DMS53 treated with DMSO at 0.1 percent for 48 hours (cell line): Measurements from ENCODE around the gene GNAT3.

Experiments used
- DNase-seq: peaks from one replicate; lab custom pipeline; 2025; ENCODE audit not compliant: unreplicated experiment; lab: John Stamatoyannopoulos, UW

Gene GNAT3

GRCh38 chr7:80511964-80512363 is at the start of gene GNAT3:
Gene GNAT3 (minus strand): TSS chr7:80512064. CDS start chr7:80511926, 138 bp downstream.
- DNase-seq = no peak

DNA sequence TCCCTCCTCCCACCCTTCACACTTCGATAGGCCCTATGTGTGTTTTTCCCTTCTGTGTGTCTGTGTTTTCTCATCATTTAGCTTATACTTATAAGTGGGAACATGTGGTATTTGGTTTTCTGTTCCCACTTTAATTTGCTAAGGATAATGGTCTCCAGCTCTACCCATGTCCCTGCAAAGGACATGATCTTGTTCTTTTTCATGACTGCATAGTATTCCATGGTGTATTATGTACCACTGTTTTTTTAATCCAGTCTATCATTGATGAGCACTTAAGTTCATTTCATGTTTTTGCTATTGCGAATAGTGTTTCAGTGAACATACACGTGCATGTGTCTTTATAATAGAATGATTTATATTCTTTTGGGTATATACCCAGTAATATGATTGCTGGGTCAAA is 46.3 kb upstream of the GNAT3 start:
- no peak for DNase-seq

DNA sequence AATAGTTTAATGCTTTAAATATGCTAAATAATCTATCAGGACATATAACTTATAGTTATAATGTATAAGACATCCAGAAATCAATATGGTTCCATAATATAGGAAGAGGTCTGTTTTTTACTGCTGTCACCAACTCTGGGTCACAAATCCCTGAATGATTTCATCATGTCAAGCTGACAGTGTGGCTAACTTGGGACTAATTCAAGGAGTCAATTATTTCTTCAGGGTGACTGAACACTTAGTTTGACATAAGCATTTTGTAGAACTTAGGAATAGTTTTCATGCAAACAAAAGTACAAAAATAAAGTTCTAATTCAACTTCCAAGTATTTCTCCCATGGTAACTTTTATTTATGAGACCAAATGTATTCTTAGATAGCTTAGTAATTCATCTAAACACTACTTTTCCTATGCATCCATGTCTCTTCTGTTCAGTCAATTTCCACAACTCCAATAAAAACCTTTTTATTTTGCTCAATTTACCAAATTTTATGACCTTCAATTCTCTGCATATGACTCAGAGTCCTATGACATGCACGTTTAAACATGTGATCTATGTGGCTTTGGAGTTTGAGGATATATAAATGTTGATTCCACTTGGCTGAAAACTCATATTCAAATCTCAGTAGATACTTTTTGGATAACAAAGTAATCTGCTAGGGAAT is 40.3 kb upstream of the GNAT3 start:
- no peak for DNase-seq

- no peak for DNase-seq
Observed at GRCh38 chr7:80550005-80550404, 38.1 kb upstream of the GNAT3 start.

GRCh38 chr7:80548840-80549530 is 37.1 kb upstream of the GNAT3 start:
- no peak for DNase-seq

DNA sequence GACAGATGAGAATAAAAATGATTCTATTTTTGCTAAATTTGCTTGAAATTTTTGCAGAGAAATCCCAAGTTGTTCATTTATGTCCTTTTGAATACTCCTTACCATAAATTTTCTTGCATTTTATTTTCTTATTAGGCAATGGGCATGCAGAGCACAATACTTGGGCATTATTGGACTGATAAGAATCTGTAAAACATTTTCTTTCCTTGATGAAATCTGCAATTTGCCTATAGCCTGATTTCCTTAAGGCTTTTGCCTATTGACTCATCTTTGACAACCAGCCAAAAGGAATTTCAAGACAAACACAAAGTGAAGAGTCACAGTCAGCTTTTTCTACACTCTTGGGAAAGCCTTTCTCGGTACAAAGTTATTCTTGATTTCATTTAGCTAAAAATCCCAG is 30.5 kb upstream of the GNAT3 start:
- no peak for DNase-seq

DNA sequence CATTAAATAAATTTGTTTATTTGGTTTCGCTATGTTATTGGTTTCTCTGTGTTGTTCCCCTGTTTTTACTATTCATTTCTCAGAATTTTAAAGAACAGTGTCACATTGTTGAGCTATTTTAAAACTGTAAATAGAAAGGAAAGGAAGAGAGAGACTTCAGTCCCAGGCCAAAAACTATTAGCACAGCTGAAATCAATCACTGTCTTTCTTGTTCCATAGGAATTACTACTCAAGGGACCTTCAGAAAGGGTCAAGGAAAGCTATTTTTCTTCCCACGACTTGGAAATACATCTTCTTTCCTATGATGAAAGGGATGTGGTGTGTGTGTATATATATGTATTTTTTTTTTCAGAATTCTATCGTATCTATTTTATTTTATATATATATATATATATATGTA is 29.0 kb upstream of the GNAT3 start:
- no peak for DNase-seq

- DNase-seq = no peak
Observed at GRCh38 chr7:80537091-80537490, 25.2 kb upstream of the GNAT3 start.

GRCh38 chr7:80536426-80536825 is 24.6 kb upstream of the GNAT3 start:
- DNase-seq = no peak

DNA sequence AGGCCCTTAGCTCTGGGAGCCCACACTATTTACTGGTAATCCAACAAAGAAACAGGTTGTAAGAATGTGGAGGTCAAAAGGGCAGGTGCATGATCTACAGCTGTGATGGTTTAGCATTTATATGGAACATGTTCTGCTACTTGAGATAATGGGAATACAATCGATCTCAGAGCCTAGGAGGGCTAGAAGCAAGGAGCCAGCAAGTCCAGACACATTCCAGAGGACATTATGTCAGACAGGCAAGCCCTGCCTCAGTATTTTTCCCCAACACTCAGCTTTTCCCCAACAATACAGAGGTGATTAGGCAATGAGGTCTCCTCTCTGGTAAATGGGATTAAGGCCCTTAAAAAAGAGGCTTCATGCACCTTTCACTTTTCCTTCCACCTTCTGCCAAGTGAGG is 21.4 kb upstream of the GNAT3 start:
- no peak for DNase-seq

DNA sequence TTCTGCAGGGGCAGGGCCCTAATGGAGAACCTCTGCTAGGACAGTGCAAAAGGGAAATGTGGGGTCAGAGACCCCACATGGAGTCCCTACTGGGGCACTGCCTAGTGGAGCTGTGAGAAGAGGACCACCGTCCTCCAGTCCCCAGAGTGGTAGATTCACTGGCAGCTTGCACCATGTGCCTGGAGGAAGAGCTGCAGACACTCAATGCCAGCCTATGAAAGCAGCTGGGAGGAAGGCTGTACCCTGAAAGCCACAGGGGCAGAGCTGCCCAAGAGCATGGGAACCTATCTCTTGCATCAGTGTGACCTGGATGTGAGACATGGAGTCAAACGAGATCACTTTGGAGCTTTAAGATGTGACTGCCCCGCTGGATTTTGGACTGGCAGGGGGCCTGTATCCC is 20.3 kb upstream of the GNAT3 start:
- no peak for DNase-seq

DNA sequence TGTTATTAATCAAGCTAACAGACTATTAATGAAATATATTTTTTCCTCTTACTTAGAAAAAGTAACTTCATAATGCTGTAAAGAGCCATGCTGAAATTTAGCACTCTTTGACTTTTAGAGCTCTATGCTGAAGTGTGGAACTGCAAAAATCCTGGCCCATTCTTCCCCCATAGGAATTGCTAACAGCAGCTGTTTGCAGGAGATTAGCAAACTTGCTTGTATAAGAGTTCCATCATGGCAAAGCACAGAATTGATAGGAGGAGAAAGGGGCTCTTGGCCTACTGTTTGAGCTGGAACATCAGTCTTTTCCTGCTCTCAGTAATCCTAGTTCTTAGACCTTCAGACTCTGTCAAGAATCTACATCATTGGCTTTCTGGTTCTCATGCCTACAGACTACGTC is 18.3 kb upstream of the GNAT3 start:
- DNase-seq = no peak

DNA sequence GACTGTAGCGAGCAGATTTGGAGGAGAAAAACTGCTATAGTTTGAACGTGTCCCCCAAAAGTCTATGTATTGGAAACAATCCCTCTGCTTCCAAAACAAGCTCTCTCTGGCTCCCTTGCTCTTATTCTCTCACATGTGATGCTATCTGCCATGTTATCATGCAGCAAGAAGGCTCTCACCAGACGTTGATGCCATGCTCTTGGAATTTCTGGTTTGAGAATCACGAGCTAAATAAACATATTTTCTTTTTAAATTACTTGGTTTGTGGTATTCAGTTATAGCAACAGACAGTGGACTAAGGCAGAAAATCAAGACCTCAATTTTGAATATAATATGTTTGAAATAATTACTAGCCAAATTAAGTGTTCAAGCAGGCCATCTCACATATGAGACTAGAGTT is 17.5 kb upstream of the GNAT3 start:
- DNase-seq = no peak

GRCh38 chr7:80528689-80529088 is 16.8 kb upstream of the GNAT3 start:
- no peak for DNase-seq

GRCh38 chr7:80526472-80526871 is 14.6 kb upstream of the GNAT3 start:
- no peak for DNase-seq

GRCh38 chr7:80524693-80525092 is 12.8 kb upstream of the GNAT3 start:
- no peak for DNase-seq

DNA sequence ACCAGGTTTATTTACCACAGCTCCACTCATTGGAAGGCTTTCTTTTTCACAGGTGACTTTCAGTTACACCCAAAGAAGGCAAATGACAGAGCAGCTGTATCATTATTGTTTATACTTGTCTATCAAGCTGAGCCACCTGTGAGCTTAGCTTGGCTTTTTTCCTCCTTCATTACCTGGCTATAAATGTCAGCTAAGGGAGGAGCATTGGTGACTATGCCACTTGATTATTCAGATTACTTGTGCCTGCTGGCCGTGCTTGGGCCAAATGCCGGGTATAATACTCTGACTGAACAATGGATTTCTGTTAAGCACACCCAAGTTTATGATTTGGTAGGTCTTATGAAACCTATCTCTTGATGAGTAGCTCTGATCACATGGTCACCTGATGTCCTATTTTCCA is 9.9 kb upstream of the GNAT3 start:
- no peak for DNase-seq

DNA sequence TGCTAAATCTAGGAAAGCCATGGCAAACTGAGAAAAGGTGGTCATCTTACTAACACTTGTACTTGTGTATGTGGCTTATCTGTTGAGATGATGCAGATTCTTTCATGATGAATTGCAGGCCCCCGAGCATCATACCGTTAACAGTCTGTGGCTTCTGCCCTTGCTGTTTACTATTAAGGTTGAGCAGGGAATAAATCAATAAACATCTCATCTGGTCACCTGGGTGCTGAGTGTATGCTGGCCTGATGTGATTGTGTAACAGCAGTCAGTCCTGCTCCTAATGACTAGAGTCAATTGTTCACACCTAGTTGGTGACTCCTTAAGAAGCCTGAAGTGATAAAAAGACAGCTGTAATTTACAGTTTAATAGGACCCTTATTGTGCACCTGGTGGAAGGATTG is 8.3 kb upstream of the GNAT3 start:
- no peak for DNase-seq

- DNase-seq = no peak
Observed at GRCh38 chr7:80517282-80517747, 5.5 kb upstream of the GNAT3 start.

DNA sequence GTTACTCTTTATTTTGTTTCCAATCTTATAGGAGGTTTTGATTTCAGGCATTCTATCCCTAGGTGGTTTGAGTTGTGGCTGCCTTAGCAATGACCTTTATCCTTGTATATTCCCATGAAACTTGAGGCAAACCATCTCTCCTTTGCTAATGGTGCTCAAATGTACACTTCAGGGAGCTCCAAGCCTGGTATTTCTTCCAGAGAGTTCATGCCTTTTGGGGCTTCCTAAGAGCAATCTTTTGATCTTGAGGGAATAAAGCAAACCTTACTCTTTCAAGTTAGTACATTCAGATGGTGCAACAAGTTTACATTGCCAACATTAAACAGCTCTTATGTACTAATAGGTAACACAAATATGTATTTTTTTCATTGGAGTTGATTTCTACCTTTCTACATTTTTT is 3.4 kb upstream of the GNAT3 start:
- DNase-seq = no peak

DNA sequence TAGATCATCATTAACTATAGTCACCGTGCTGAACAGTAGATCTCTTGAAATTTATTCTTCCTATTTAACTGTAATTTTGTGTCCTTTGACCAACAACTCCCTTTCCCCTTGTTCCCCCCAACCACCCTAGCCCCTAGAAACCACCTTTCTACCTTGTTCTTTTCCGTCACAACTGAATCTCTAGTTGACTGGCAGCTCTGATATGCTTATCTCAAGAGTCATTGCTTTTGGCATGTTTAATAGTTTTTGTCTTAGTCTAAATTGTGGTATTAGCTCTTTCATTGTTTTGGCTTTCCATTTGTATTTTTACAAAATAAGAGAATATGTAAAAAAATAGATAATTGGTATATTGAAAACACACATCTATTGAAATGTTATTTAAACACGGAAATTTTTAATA is 1.8 kb downstream of the GNAT3 start:
- DNase-seq = no peak

DNA sequence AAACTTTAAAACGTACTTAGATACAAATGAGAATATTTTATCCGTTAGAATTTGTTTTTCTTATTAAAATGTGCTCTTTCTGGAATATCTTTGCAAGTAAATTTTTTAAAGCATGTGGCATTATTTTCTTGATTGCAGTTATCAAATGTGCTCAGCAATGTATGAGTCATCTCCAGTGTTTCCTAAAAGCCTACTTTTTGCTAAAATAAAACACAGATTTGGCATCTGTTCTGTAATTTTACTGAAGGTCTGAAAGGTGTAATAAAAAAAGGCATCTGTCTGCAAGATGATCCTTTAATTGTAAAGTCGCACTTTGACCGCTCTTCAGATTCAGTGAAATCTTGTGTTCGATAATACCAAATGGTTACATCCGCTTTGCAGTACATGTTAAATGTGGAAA is 3.4 kb downstream of the GNAT3 start:
- no peak for DNase-seq
